ENCODE data around the gene YBX3. TPM values are rescaled to one million over a fixed set of nuclear protein-coding genes. Genes with fewer than 3 reads are reported as not detected.
A peak's percentile ranks its signal among the peaks of the same experiment; 100 is the strongest.

YBX3 gene
- total RNA-seq, 1 donor from 2014 or later, result 326 TPM

DNA sequence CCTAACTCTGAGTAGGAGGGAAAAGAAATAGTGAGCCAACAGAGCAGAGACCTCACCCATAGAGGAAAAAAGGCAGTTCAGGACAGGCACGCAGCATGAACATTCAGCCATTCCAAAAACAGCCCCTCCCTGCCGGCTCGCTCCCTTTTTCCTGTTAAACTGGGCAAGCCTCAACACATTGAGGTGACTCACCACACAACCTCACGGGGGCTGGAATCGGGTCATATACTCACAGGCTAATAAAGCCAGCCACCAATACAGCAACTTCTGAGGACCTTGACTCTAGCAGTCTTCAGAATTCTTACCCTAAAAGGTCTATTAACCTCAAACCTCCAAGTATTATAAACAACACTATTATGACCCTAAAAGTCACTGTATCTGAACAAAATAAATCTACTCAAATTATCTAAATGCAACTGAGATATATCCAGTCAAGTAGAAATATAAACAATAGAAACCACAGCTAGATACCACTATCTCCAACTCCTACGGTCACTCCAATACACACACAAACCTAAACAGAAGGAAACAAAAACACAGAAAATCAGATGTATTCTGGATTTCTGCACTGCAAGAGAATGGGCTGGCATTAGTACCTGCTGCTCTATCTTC, 6.3 kb downstream of the YBX3 start:
- Histone ChIP-seq H3K4me3 (peak overlapping the region in 1 of 2 donors; percentile 23), H3K27ac (peak overlapping the region; percentile 69 to 98), H3K36me3 (peaks cover 26 to 43% of the 10 kb centered on the region in 2 donors), H3K4me1 (peaks cover 0 to 35% of the 10 kb centered on the region in 2 donors), H3K9me3 (no peaks in the 10 kb centered on the region), H3K27me3 (no peaks in the 10 kb centered on the region)
- TF ChIP-seq, protein P1, sequence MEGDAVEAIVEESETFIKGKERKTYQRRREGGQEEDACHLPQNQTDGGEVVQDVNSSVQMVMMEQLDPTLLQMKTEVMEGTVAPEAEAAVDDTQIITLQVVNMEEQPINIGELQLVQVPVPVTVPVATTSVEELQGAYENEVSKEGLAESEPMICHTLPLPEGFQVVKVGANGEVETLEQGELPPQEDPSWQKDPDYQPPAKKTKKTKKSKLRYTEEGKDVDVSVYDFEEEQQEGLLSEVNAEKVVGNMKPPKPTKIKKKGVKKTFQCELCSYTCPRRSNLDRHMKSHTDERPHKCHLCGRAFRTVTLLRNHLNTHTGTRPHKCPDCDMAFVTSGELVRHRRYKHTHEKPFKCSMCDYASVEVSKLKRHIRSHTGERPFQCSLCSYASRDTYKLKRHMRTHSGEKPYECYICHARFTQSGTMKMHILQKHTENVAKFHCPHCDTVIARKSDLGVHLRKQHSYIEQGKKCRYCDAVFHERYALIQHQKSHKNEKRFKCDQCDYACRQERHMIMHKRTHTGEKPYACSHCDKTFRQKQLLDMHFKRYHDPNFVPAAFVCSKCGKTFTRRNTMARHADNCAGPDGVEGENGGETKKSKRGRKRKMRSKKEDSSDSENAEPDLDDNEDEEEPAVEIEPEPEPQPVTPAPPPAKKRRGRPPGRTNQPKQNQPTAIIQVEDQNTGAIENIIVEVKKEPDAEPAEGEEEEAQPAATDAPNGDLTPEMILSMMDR (IDR thresholded peaks at IDR 0.05), result no peak
- peak; percentile 73 to 95 for DNase-seq (ENCODE audit: low spot score in 2 of 2)
- intact Hi-C loops (cut with DNase I), result loop anchor here (2.0 to 5.0 kb wide), 2 partner anchors 34 to 455 kb away; partner anchors contain the start of gene SMIM10L1

DNA sequence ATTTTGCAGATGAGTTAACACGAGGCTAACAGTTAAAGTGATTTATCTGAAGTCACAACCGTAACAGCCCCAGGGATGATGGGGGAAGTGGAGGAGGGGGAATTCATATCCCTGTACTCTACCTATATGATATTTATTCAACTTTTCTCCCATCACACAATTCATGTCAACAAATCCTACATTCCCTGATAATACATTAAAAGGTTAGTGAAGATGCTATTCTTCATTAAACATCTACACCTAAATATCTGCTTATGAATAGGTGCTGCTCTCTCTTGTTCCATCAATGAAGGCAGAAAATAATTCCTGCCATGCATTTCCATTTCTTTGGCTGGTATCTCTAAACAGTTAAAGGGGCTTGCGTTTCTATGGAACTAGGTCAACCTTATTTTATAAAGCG, 6.8 kb downstream of the YBX3 start:
- Histone ChIP-seq H3K36me3 (peaks cover 31 to 49% of the 10 kb centered on the region in 2 donors), H3K4me1 (peaks cover 0 to 35% of the 10 kb centered on the region in 2 donors), H3K27me3 (no peaks in the 10 kb centered on the region), H3K27ac (peak overlapping the region; percentile 69 to 98), H3K9me3 (no peaks in the 10 kb centered on the region), H3K4me3 (peak overlapping the region in 1 of 2 donors; percentile 16)
- TF ChIP-seq, protein P1 (IDR thresholded peaks at IDR 0.05), result no peak
- no peak for DNase-seq (ENCODE audit: low spot score in 2 of 2)
- intact Hi-C loops (cut with DNase I), result loop anchor here (2.0 to 5.0 kb wide), 2 partner anchors 35 to 456 kb away; partner anchors contain the start of gene SMIM10L1

DNA sequence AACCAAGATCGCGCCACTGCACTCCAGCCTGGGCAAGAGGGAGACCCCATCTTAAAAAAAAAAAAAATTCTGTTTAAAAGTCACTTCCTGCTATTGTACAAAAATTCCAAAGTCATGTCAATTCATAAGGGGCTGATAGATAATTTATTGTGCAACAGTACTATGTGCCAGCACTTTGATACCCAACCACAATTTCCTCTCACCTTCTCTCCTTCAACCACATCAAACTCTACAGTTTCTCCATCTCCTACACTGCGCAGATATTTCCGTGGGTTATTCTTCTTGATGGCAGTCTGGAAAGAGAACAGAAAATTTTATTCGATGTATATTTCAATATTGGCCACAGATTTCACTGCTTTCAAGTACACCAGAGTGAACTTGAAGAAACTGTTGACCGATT, 7.6 kb downstream of the YBX3 start:
- TF ChIP-seq, protein P1 (IDR thresholded peaks at IDR 0.05), result no peak
- Histone ChIP-seq H3K9me3 (no peaks in the 10 kb centered on the region), H3K36me3 (peaks cover 33 to 54% of the 10 kb centered on the region in 2 donors), H3K27me3 (no peaks in the 10 kb centered on the region), H3K27ac (peak overlapping the region in 1 of 2 donors; percentile 98), H3K4me1 (peaks cover 0 to 31% of the 10 kb centered on the region in 2 donors), H3K4me3 (no peak overlapping the region)
- DNase-seq (ENCODE audit: low spot score in 2 of 2), result no peak
- intact Hi-C loops (cut with DNase I), result loop anchor here (5.0 kb wide), 1 partner anchor 457 kb away; the partner anchor contains the start of gene SMIM10L1

DNA sequence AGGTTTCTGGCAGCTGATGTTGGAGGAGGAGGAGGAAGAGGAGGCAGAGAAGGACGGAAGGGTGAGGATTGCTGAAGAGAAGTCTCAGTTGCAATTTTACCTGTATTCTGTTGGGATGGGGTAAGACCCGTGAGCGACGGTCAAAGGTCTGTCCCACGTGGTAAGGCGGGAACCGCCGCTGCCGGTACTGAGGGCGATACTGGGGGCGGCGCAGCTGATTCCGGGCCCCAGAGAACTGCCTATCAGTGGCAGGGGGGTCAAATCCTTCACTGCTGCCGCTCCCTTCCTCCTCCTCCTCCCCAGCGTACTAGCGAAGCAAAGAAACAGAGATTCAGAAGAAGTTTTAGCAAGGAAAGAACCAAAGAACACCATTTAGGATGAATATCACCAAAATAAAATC, 13.3 kb downstream of the YBX3 start:
- H3K27me3 ChIP-seq, result no peaks in the 10 kb centered on the region

DNA sequence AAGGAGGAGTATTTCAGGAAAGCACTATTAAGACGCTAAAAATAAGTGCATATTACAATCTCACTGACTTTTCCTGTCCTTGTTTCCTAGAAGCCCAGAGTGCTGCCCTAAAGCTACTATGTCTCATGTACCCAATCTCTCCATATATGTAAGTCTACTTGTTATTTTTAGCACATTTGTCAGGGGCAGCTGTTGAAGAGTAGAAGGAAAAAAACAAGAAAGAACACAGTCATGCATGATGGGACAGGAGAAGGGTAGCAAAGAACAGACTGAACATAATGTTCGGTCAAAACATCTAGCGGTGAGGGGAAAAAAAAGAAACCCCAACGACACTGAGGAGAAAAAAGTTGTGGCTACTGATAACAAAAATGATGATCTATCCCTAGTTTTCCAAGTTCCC, 14.3 kb downstream of the YBX3 start:
- Histone ChIP-seq H3K4me1 (peaks cover 2 to 10% of the 10 kb centered on the region in 2 donors), H3K36me3 (peaks cover 46 to 88% of the 10 kb centered on the region in 2 donors), H3K27me3 (no peaks in the 10 kb centered on the region), H3K9me3 (no peaks in the 10 kb centered on the region), H3K4me3 (no peak overlapping the region), H3K27ac (no peak overlapping the region)
- intact Hi-C loops (cut with DNase I), result no loop called here
- DNase-seq (ENCODE audit: low spot score in 2 of 2), result no peak
- TF ChIP-seq, protein P1 (IDR thresholded peaks at IDR 0.05), result no peak

More for the DNA sequence above, 13.3 kb downstream of the YBX3 start:
- Histone ChIP-seq H3K4me3 (no peak overlapping the region), H3K9me3 (no peaks in the 10 kb centered on the region), H3K4me1 (peaks cover 2 to 10% of the 10 kb centered on the region in 2 donors), H3K36me3 (peaks cover 52 to 93% of the 10 kb centered on the region in 2 donors), H3K27ac (no peak overlapping the region)
- TF ChIP-seq, protein P1 (IDR thresholded peaks at IDR 0.05), result no peak
- intact Hi-C loops (cut with DNase I), result no loop called here
- DNase-seq (ENCODE audit: low spot score in 2 of 2), result no peak

Data from ascending aorta (tissue), 2 donors.